H1 (cell line): ENCODE data around the gene MED19. TPM values are rescaled to one million over a fixed set of nuclear protein-coding genes. Genes with fewer than 3 reads are reported as not detected.

Experiments
- CTCF ChIA-PET: fragments of 300-600 bp; sonication (Branson Sonifier 250); formaldehyde crosslinking; loops from one replicate; lab custom pipeline; 2021; ENCODE audit not compliant: partially characterized antibody; lab: Charles Lee
- POLR2A ChIA-PET: fragments of 300-600 bp; sonication (Branson Sonifier 250); formaldehyde crosslinking; loops from one replicate; lab custom pipeline; 2021; ENCODE audit warnings: inconsistent platforms; ENCODE audit not compliant: partially characterized antibody; lab: Charles Lee
- DNase-seq, 2 experiments: peaks; one replicate each; pipeline versions ENCODE4 v3.0.0 to v3.0.0-alpha.2; 2010 to 2022; ENCODE audit warnings: low spot score in 2 of 2, low read depth in 1 of 2, mixed read lengths in 1 of 2
- FAIRE-seq: peaks from 2 replicates; lab custom pipeline; 2011; peaks lifted over from hg19 to GRCh38; lab: Jason Lieb, UNC
- H2AFZ ChIP-seq: 2 replicates; pipeline ENCODE4 v1.8.1; 2012; ENCODE audit warnings: low read length, inconsistent platforms
- H2AK5ac ChIP-seq: 2 replicates; pipeline ENCODE4 v1.6.1; 2013; ENCODE audit warnings: low read depth, low read length
- H2BK120ac ChIP-seq: replicated peaks from 2 replicates; pipeline ENCODE3; 2013; ENCODE audit warnings: low read depth, low read length, inconsistent platforms
- H2BK12ac ChIP-seq: 2 replicates; pipeline ENCODE4 v1.6.1; 2013; ENCODE audit warnings: low read depth, low read length
- H2BK15ac ChIP-seq: 2 replicates; pipeline ENCODE4 v1.6.1; 2013; ENCODE audit warnings: low read length
- H2BK20ac ChIP-seq: 2 replicates; pipeline ENCODE4 v1.6.1; 2013; ENCODE audit warnings: low read length
- H2BK5ac ChIP-seq: 2 replicates; pipeline ENCODE4 v1.6.1; 2013; ENCODE audit warnings: low read depth, low read length
- H3K14ac ChIP-seq: 2 replicates; pipeline ENCODE4 v1.6.1; 2013; ENCODE audit warnings: inconsistent platforms; ENCODE audit not compliant: insufficient read length
- H3K18ac ChIP-seq: 2 replicates; pipeline ENCODE4 v1.6.1; 2013; ENCODE audit warnings: low read length; ENCODE audit errors: extremely low read depth
- H3K23ac ChIP-seq: 2 replicates; pipeline ENCODE4 v1.6.1; 2013; ENCODE audit warnings: inconsistent platforms; ENCODE audit not compliant: insufficient read length
- H3K23me2 ChIP-seq: 2 replicates; pipeline ENCODE4 v1.6.1; 2013; ENCODE audit warnings: low read depth, low read length
- H3K27ac ChIP-seq: 2 replicates; pipeline ENCODE4 v1.6.1; 2011; ENCODE audit warnings: low read depth, low read length, inconsistent platforms
- H3K27me3 ChIP-seq, 4 experiments: replicated peaks in 1 of 4; 1 replicate in 1 of 4; 2 replicates in 3 of 4; pipeline versions ENCODE4 v1.6.1 to v1.8.1; 2011 to 2013; ENCODE audit warnings: low read length in 3 of 4, mild to moderate bottlenecking in 3 of 4, inconsistent platforms in 2 of 4, mixed read lengths in 2 of 4, moderate library complexity in 1 of 4; ENCODE audit not compliant: control insufficient read depth in 3 of 4, insufficient read depth in 3 of 4; ENCODE audit errors: extremely low read depth in 1 of 4
- H3K36me3 ChIP-seq, 4 experiments: 2 replicates each; pipeline versions ENCODE4 v1.6.1 to v1.8.1; 2011 to 2013; ENCODE audit warnings: mild to moderate bottlenecking in 4 of 4, low read length in 3 of 4, moderate library complexity in 2 of 4, control low read depth in 1 of 4, inconsistent platforms in 1 of 4; ENCODE audit not compliant: insufficient read depth in 4 of 4, control insufficient read depth in 2 of 4
- H3K4ac ChIP-seq: replicated peaks from 2 replicates; pipeline ENCODE3; 2013; ENCODE audit warnings: low read length, low read depth, mixed read lengths, inconsistent platforms; ENCODE audit not compliant: insufficient read length
- H3K4me1 ChIP-seq, 4 experiments: replicated peaks in 1 of 4; 1 replicate in 1 of 4; 2 replicates in 3 of 4; pipeline versions ENCODE4 v1.6.1 to v1.8.1; 2011 to 2013; ENCODE audit warnings: low read length in 3 of 4, inconsistent platforms in 2 of 4, mixed read lengths in 1 of 4; ENCODE audit not compliant: insufficient read depth in 4 of 4, control insufficient read depth in 3 of 4
- H3K4me2 ChIP-seq, 2 experiments: 2 replicates each; pipeline versions ENCODE4 v1.6.1 to v1.8.1; 2011 to 2013; ENCODE audit warnings: low read depth in 2 of 2, low read length in 2 of 2, control low read depth in 1 of 2, inconsistent platforms in 1 of 2, mild to moderate bottlenecking in 1 of 2; ENCODE audit not compliant: insufficient read depth in 1 of 2
- H3K4me3 ChIP-seq, 4 experiments: fragments of 200-600, 300-600 bp in 1 of 4; sonication (generic), shearing (Covaris generic), sonication (Bioruptor Twin) in 1 of 4; 2 replicates each; pipeline versions ENCODE4 v1.5.1 to v1.8.1; 2011 to 2016; ENCODE audit warnings: low read length in 4 of 4, low read depth in 3 of 4, control low read depth in 2 of 4, inconsistent platforms in 2 of 4, mild to moderate bottlenecking in 2 of 4, mixed read lengths in 1 of 4, moderate library complexity in 1 of 4; ENCODE audit not compliant: insufficient read depth in 2 of 4; ENCODE audit errors: extremely low read depth in 1 of 4
- H3K56ac ChIP-seq: replicated peaks from 2 replicates; pipeline ENCODE3; 2013; ENCODE audit warnings: low read depth, mild to moderate bottlenecking, mixed read lengths, low read length, inconsistent platforms; ENCODE audit not compliant: insufficient read length
- H3K79me1 ChIP-seq: 2 replicates; pipeline ENCODE4 v1.6.1; 2013; ENCODE audit warnings: low read depth, low read length, control low read depth
- H3K79me2 ChIP-seq, 2 experiments: 2 replicates each; pipeline versions ENCODE4 v1.6.1 to v1.8.1; 2012 to 2013; ENCODE audit warnings: low read length in 2 of 2, mild to moderate bottlenecking in 2 of 2, inconsistent platforms in 1 of 2; ENCODE audit not compliant: insufficient read depth in 2 of 2, control insufficient read depth in 1 of 2
- H3K9ac ChIP-seq, 4 experiments: replicated peaks in 1 of 4; 1 replicate in 1 of 4; 2 replicates in 3 of 4; pipeline versions ENCODE4 v1.6.1 to v1.8.1; 2011 to 2013; ENCODE audit warnings: low read depth in 3 of 4, low read length in 3 of 4, control low read depth in 2 of 4, mild to moderate bottlenecking in 2 of 4, moderate library complexity in 2 of 4, inconsistent platforms in 1 of 4; ENCODE audit errors: extremely low read depth in 1 of 4
- H3K9me3 ChIP-seq, 2 experiments: 2 replicates each; pipeline versions ENCODE4 v1.6.1 to v1.8.1; 2012 to 2013; ENCODE audit warnings: mild to moderate bottlenecking in 2 of 2, moderate library complexity in 2 of 2, control low read depth in 1 of 2, inconsistent platforms in 1 of 2, low read depth in 1 of 2, low read length in 1 of 2, mixed read lengths in 1 of 2; ENCODE audit not compliant: insufficient read depth in 2 of 2
- H4K20me1 ChIP-seq, 2 experiments: replicated peaks in 1 of 2; 2 replicates each; pipeline versions ENCODE3 to v1.8.1; 2011 to 2013; ENCODE audit warnings: inconsistent platforms in 2 of 2, low read length in 2 of 2, mild to moderate bottlenecking in 1 of 2; ENCODE audit not compliant: insufficient read depth in 2 of 2, control insufficient read depth in 1 of 2
- H4K5ac ChIP-seq: 2 replicates; pipeline ENCODE4 v1.6.1; 2013; ENCODE audit warnings: low read length, low read depth, mixed read lengths, inconsistent platforms; ENCODE audit not compliant: insufficient read length
- H4K8ac ChIP-seq: 2 replicates; pipeline ENCODE4 v1.8.0; 2013; ENCODE audit warnings: mild to moderate bottlenecking, moderate library complexity, low read length, inconsistent platforms; ENCODE audit not compliant: insufficient read depth; ENCODE audit errors: extremely low read depth
- H4K91ac ChIP-seq: replicated peaks from 2 replicates; pipeline ENCODE3; 2013; ENCODE audit warnings: low read length, mixed read lengths, inconsistent platforms; ENCODE audit not compliant: insufficient read length
- ATF2 ChIP-seq: IDR thresholded peaks from 2 replicates; pipeline ENCODE4 v1.6.1; 2012; ENCODE audit warnings: low read length, inconsistent platforms
- BCL11A ChIP-seq, 2 experiments: IDR thresholded peaks; one replicate each; pipeline ENCODE4 v1.6.1; 2011; ENCODE audit warnings: low read depth in 2 of 2, low read length in 2 of 2, mild to moderate bottlenecking in 2 of 2
- BRCA1 ChIP-seq: IDR thresholded peaks from 2 replicates; pipeline ENCODE4 v1.6.1; 2012; ENCODE audit warnings: low read depth, low read length, improper control_type of control experiment
- RAD21 ChIP-seq, 2 experiments: IDR thresholded peaks in 1 of 2; conservative IDR thresholded peaks in 1 of 2; 2 replicates each; pipeline ENCODE4 v1.6.1; 2011; ENCODE audit warnings: low read depth in 2 of 2, low read length in 2 of 2, improper control_type of control experiment in 1 of 2, inconsistent platforms in 1 of 2, mild to moderate bottlenecking in 1 of 2, moderate library complexity in 1 of 2
- WGBS, 2 experiments: shearing (Covaris generic) in 1 of 2; methylation state at CpG; one replicate each; pipeline versions ENCODE4 v1.1.6 to v1.1.7; 2013 to 2015; ENCODE audit warnings: low lambda C conversion rate in 2 of 2, mixed read lengths in 2 of 2, inconsistent platforms in 1 of 2, low coverage in 1 of 2, missing lambda C conversion rate in 1 of 2; ENCODE audit not compliant: insufficient replicate concordance in 2 of 2, insufficient coverage in 1 of 2, insufficient read length in 1 of 2; ENCODE audit errors: extremely low coverage in 1 of 2, missing lambda C conversion rate in 1 of 2; 5-methylcytosine and 5-hydroxymethylcytosine counted together
- polyA plus RNA-seq, 7 experiments: library from polyadenylated mRNA; depleted of rRNA in 3 of 7; stranded (reverse) in 5 of 7; unstranded in 2 of 7; fragments of >200 nt in 5 of 7; fragments of 200-250 nt in 2 of 7; gene quantifications; 1 replicate in 5 of 7; 2 replicates in 1 of 7; 4 replicates in 1 of 7; pipeline versions ENCODE4 v1.2.1 to v1.2.3, GENCODE V29; 2011 to 2013; ENCODE audit warnings: missing spikeins in 2 of 7, mixed read lengths in 2 of 7
- total RNA-seq: library from RNA; stranded (reverse); fragmentation: NEBNext Ultra II Directional; extraction: Animal tissue kit (Norgen Biotek cat#: 25700); gene quantifications from 2 replicates; pipeline ENCODE4 v1.2.1, GENCODE V29; 2021
- TF ChIP-seq, protein P1 (sequence below), 3 experiments: IDR thresholded peaks; 1 replicate in 2 of 3; 2 replicates in 1 of 3; pipeline versions ENCODE4 v1.5.1 to v1.6.1; 2011; ENCODE audit warnings: low read length in 3 of 3, mild to moderate bottlenecking in 3 of 3, inconsistent platforms in 2 of 3, low read depth in 1 of 3, moderate library complexity in 1 of 3; ENCODE audit not compliant: insufficient read depth in 1 of 3; ENCODE audit errors: control extremely low read depth in 1 of 3

MED19 gene
- total and polyA plus RNA-seq, 2 of the 8 experiments (the other 6 are each of a cell fraction or from before 2014, with no cell fraction given) = 19.4 to 35.4 TPM

DNA sequence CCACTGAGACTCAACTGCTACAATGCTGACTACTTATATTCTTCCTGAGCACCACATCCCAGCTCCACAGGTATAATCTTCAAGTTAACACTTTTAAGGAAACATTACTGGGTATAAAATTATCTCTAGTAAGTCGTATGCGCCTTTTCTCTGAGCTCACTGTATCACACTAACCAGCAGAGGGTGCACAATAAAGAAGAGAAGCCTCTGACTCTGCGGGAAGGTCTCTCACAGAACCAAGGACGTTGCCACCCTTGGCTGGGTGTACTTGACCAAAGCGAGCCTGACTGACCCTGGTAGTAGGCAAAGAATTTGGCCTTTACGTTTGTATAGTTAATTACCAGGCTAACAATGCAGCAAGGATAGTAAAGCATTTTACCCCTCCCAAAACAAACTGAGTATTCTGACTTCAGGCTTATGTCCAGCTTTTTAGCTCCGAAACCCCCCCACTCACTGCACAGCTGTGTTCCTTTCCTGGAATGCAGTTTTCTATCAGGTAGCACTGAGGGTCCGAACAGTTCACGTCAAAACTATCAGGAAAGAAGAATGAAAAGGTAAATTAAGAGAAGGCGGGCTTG is 39.8 kb upstream of the MED19 start, which contains the start of gene BTBD18:
Gene BTBD18, minus strand, starts transcription at position 144 of the 578 bp plus-strand sequence. CDS start 631 bp downstream, outside the sequence.
- Histone ChIP-seq H3K4me3 (no peak within 1 kb of the TSS), H3K56ac (no peak within 1 kb of the TSS), H3K23me2 (no peaks in the 10 kb centered on the region), H4K91ac (no peak within 1 kb of the TSS), H2AK5ac (no peak within 1 kb of the TSS), H3K18ac (no peak within 1 kb of the TSS), H2BK120ac (no peak within 1 kb of the TSS), H2AFZ (no peak within 1 kb of the TSS), H3K79me1 (no peaks in the 10 kb centered on the region), H3K9ac (no peak within 1 kb of the TSS), H3K4ac (no peak within 1 kb of the TSS), H3K4me2 (no peak within 1 kb of the TSS), H3K4me1 (no peaks in the 10 kb centered on the region; a peak in 1 of 7 replicates), H2BK20ac (no peak within 1 kb of the TSS), H4K20me1 (no peaks in the 10 kb centered on the region), H3K14ac (no peak within 1 kb of the TSS), H3K27me3 (no peaks in the 10 kb centered on the region), H3K36me3 (no peaks in the 10 kb centered on the region), H3K23ac (no peak within 1 kb of the TSS), H2BK5ac (no peak within 1 kb of the TSS), H4K8ac (peak within 1 kb of the TSS; percentile 45; the same call in 1 of the 2 replicates), H3K27ac (no peak within 1 kb of the TSS; the same call in 1 of the 2 replicates), H4K5ac (no peak within 1 kb of the TSS), H2BK15ac (no peak within 1 kb of the TSS), H3K9me3 (no peaks in the 10 kb centered on the region), H2BK12ac (no peak within 1 kb of the TSS), H3K79me2 (no peaks in the 10 kb centered on the region)
- TF ChIP-seq BCL11A (IDR thresholded peaks at IDR 0.05; ENCODE audit: low read depth in 2 of 2, low read length in 2 of 2) (no peak), RAD21 (IDR thresholded peaks at IDR 0.05 in 1 of 2, conservative IDR thresholded peaks at IDR 0.05 in 1 of 2; ENCODE audit: low read depth in 2 of 2, low read length in 2 of 2) (peak; percentile 62 to 78), BRCA1 (no peak), ATF2 (0 out of 2 replicates have a peak, but pooled peaks have one; percentile 49)
- TF ChIP-seq, protein P1, sequence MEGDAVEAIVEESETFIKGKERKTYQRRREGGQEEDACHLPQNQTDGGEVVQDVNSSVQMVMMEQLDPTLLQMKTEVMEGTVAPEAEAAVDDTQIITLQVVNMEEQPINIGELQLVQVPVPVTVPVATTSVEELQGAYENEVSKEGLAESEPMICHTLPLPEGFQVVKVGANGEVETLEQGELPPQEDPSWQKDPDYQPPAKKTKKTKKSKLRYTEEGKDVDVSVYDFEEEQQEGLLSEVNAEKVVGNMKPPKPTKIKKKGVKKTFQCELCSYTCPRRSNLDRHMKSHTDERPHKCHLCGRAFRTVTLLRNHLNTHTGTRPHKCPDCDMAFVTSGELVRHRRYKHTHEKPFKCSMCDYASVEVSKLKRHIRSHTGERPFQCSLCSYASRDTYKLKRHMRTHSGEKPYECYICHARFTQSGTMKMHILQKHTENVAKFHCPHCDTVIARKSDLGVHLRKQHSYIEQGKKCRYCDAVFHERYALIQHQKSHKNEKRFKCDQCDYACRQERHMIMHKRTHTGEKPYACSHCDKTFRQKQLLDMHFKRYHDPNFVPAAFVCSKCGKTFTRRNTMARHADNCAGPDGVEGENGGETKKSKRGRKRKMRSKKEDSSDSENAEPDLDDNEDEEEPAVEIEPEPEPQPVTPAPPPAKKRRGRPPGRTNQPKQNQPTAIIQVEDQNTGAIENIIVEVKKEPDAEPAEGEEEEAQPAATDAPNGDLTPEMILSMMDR (IDR thresholded peaks at IDR 0.05; ENCODE audit: control extremely low read depth in 1 of 3, insufficient read depth in 1 of 3, low read depth in 1 of 3, low read length in 3 of 3) = peak in 2 of 3 experiments; percentile 58 to 61; a peak in 3 of 4 replicates
- CTCF ChIA-PET = interaction anchor here (0.9 to 12.1 kb wide), 29 partner anchors 8 to 309 kb away, joined by 3 to 182 read pairs (median 4); partner anchors contain the start of genes CTNND1 and SELENOH
- DNase-seq = peak in 1 of 2 experiments; percentile 54
- no peak for FAIRE-seq
- POLR2A ChIA-PET = interaction anchor here (0.7 to 2.7 kb wide), 10 partner anchors 10 to 762 kb away, joined by 3 to 22 read pairs (median 4); partner anchors contain the start of genes CTNND1 and SELENOH
- 63% methylated on average over 10 of the region's 10 CpGs; no CpG with 5 or more reads in 1 of the 2 experiments for WGBS, 2 experiments
